ENCODE results near the gene ZDHHC8. TPM values are rescaled to one million over a fixed set of nuclear protein-coding genes. Genes with fewer than 3 reads are reported as not detected.

Gene ZDHHC8
- total and polyA plus RNA-seq, 12 donors = 5.7 to 109 (median 36.1) TPM

DNA sequence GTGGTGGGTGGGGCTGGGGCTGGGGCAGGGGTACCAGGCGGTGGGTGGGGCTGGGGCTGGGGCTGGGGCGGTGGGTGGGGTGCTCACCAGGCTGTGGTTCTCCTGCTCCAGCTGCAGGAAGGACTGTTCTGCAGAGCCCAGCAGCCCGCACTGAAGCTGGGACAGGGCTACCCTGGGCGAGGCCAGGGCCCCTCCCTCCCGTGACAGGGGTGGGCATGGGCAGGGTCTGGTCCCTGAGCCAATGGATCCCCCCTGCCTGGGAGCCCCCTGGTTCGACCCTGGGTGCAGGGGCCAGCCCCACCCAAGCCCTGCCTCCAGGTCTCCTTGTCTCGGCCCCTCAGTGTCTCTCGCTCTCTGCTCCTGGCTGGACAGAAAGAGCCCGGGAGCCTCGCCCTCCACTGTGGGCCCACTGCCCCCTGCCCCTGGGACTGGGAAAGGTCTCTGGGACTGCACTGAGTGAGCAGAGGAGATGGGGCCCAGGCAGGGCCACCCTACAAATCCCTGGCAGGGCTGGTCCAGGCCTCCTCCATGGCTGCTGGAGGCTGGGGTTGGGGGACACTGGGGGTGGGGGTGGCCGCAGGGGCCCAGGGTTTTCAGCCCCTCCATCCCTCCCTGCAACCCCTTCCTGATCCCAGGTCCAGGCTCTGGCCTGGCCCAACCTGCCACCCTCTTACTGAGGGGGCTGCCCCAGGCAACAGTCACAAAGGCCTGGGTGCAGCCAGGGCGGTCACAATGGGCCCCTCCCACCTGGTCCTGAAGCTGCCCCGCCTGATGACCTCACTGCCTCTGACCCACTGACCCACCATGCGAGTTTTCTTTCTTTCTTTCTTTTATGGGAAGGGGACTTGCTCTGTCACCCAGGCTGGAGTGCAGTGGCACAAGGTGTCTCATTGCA lies 19.0 kb downstream of the ZDHHC8 start, which contains the start of gene CCDC188:
CCDC188 (minus strand) TSS at position 675 of the 895 bp plus-strand sequence; CDS start at position 606, 69 bp downstream.
- H3K27me3 ChIP-seq = no peaks in the 10 kb centered on the region
- H3K9me3 ChIP-seq (replicated peaks in 1 of 3) = no peaks in the 10 kb centered on the region
- no peaks in the 10 kb centered on the region for H3K36me3 ChIP-seq (replicated peaks in 1 of 2)
- 73 to 88% (median 80%) methylated on average over 3 to 14 of the region's 14 CpGs for WGBS, 4 donors
- intact Hi-C loops (cut with DNase I) = no loop called here
- TF ChIP-seq, protein P1, sequence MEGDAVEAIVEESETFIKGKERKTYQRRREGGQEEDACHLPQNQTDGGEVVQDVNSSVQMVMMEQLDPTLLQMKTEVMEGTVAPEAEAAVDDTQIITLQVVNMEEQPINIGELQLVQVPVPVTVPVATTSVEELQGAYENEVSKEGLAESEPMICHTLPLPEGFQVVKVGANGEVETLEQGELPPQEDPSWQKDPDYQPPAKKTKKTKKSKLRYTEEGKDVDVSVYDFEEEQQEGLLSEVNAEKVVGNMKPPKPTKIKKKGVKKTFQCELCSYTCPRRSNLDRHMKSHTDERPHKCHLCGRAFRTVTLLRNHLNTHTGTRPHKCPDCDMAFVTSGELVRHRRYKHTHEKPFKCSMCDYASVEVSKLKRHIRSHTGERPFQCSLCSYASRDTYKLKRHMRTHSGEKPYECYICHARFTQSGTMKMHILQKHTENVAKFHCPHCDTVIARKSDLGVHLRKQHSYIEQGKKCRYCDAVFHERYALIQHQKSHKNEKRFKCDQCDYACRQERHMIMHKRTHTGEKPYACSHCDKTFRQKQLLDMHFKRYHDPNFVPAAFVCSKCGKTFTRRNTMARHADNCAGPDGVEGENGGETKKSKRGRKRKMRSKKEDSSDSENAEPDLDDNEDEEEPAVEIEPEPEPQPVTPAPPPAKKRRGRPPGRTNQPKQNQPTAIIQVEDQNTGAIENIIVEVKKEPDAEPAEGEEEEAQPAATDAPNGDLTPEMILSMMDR (IDR thresholded peaks at IDR 0.05) = no peak
- no peak for TF ChIP-seq POLR2A (IDR thresholded peaks at IDR 0.05)
- no peaks in the 10 kb centered on the region for H3K4me1 ChIP-seq (replicated peaks in 1 of 2)
- DNase-seq = no peak
- no peak within 1 kb of the TSS for H3K4me3 ChIP-seq
- no peak within 1 kb of the TSS for H3K27ac ChIP-seq

DNA sequence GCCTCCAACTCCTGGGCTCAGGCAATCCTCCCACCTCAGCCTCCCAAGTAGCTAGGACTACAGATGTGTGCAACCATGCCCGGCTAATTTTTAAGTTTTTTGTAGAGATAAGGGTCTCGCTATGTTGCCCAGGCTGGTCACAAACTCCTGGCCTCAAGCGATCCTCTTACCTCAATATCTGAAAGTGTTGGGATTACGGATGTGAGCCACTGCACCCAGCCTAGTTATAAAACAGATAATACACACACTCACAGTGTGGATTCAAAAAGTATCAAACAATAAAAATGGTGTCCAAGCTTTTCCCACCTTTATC lies 19.6 kb downstream of the ZDHHC8 start:
- Histone ChIP-seq H3K36me3 (replicated peaks in 1 of 2) (no peaks in the 10 kb centered on the region), H3K4me1 (replicated peaks in 1 of 2) (no peaks in the 10 kb centered on the region), H3K4me3 (no peak overlapping the region), H3K9me3 (replicated peaks in 1 of 3) (no peaks in the 10 kb centered on the region), H3K27me3 (no peaks in the 10 kb centered on the region), H3K27ac (no peak overlapping the region)
- WGBS, 4 donors = 86 to 94% (median 89%) methylated on average over 4 of the region's 4 CpGs
- intact Hi-C loops (cut with DNase I) = no loop called here
- no peak for TF ChIP-seq POLR2A (IDR thresholded peaks at IDR 0.05)
- TF ChIP-seq, protein P1 (IDR thresholded peaks at IDR 0.05) = no peak
- DNase-seq = no peak

DNA sequence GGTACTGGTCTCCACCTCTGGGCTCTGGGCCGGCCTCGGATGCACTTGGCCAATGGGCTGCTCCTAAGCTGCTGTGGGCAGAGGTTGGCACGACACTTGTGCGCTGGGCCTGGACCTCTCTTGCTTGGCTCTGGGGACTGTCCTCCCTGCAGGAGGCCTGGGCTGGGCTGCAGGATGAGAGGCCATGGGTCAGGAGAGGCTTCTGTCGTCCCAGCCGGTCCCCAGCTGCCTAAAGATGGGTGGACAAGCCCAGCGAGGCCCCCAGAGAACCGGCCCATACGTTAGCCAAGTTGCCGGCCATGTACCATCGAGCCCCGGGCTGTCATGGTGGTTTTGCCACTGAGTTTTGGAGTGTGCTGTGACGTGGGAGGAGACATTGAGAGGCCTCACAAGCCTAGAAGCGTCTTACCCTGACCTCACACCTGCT lies 20.9 kb downstream of the ZDHHC8 start:
- no peak overlapping the region for H3K27ac ChIP-seq
- no peak for DNase-seq
- no peak overlapping the region for H3K4me3 ChIP-seq
- no peaks in the 10 kb centered on the region for H3K36me3 ChIP-seq (replicated peaks in 1 of 2)
- peaks cover 0 to 7% of the 10 kb centered on the region in 2 donors for H3K4me1 ChIP-seq (replicated peaks in 1 of 2)
- intact Hi-C loops (cut with DNase I) = no loop called here
- no peaks in the 10 kb centered on the region for H3K27me3 ChIP-seq
- no peak for TF ChIP-seq POLR2A (IDR thresholded peaks at IDR 0.05)
- TF ChIP-seq, protein P1 (IDR thresholded peaks at IDR 0.05) = no peak
- 89 to 93% (median 91%) methylated on average over 5 to 14 of the region's 14 CpGs for WGBS, 4 donors
- H3K9me3 ChIP-seq (replicated peaks in 1 of 3) = no peaks in the 10 kb centered on the region

DNA sequence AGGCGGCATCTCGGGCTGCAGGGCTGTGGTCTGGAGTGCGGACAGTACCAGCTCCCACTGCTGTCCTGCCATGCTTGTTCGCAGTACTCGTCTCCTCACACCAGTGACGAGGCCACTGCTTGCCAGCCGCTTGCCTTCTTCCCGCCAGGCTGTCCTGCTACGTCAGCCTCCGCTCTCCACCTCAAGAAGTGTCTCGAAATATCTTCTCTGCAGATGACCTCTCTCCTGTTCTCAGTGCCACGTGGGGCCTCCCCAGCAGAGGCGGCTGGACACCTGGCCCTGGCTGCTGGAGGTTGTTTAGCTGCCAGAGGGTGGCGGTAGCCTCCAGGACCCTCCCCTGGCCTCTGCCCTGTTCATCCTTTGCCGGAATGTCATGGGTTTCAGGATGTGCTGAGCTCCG lies 22.3 kb downstream of the ZDHHC8 start:
- intact Hi-C loops (cut with DNase I) = no loop called here
- no peak for TF ChIP-seq POLR2A (IDR thresholded peaks at IDR 0.05)
- TF ChIP-seq, protein P1 (IDR thresholded peaks at IDR 0.05) = no peak
- Histone ChIP-seq H3K4me1 (replicated peaks in 1 of 2) (peaks cover 0 to 7% of the 10 kb centered on the region in 2 donors), H3K36me3 (replicated peaks in 1 of 2) (no peaks in the 10 kb centered on the region), H3K4me3 (no peak overlapping the region), H3K27ac (no peak overlapping the region), H3K9me3 (replicated peaks in 1 of 3) (no peaks in the 10 kb centered on the region), H3K27me3 (no peaks in the 10 kb centered on the region)
- WGBS, 4 donors = 71 to 84% (median 82%) methylated on average over 16 of the region's 16 CpGs
- DNase-seq = no peak
